CD4-positive, alpha-beta T cell (primary cell): ENCODE measurements around the gene CYP2A7. TPM values are rescaled to one million over a fixed set of nuclear protein-coding genes. Genes with fewer than 3 reads are reported as not detected.
A peak's percentile ranks its signal among the peaks of the same experiment; 100 is the strongest.
"Not testable (repeated sequence)": the region's sequence is repeated elsewhere in the genome, so short reads cannot be mapped to it uniquely, and the experiment has no call there.

ENCODE experiments used
- ATAC-seq: fragments of 200-7000 bp; cut with Tn5 transposase; one replicate; pipeline ENCODE4 v1.10.0; 2022; ENCODE audit warnings: mild to moderate bottlenecking; ENCODE audit not compliant: poor library complexity
- CTCF ChIA-PET: fragments of 350-600 bp; sonication (Branson Sonifier 250); formaldehyde crosslinking; loops from one replicate; lab custom pipeline; 2021; ENCODE audit warnings: antibody characterized with exemption, inconsistent platforms; lab: Charles Lee
- POLR2A ChIA-PET: fragments of 350-600 bp; sonication (Branson Sonifier 250); formaldehyde crosslinking; loops from one replicate; lab custom pipeline; 2021; ENCODE audit warnings: antibody characterized with exemption, inconsistent platforms; lab: Charles Lee
- DNase-seq, 14 experiments: peaks; one replicate each; pipeline ENCODE4 v3.0.0-alpha.2; 2013 to 2020; ENCODE audit warnings: mixed read lengths in 2 of 14
- H3K27ac ChIP-seq, 2 donors: one replicate each; pipeline versions ENCODE4 v1.5.1 to v1.7.0; 2013; ENCODE audit warnings: low read length in 2 of 2, low read depth in 1 of 2, mild to moderate bottlenecking in 1 of 2
- H3K27me3 ChIP-seq, 2 experiments: 1 replicate in 1 of 2; 2 replicates in 1 of 2; pipeline versions ENCODE4 v1.6.1 to v1.7.0; 2013; ENCODE audit warnings: low read length in 2 of 2, control low read depth in 1 of 2, mild to moderate bottlenecking in 1 of 2, moderate library complexity in 1 of 2; ENCODE audit not compliant: insufficient read depth in 2 of 2, control insufficient read depth in 1 of 2
- H3K36me3 ChIP-seq: one replicate; pipeline ENCODE4 v1.6.1; 2013; ENCODE audit warnings: low read length, control low read depth; ENCODE audit not compliant: insufficient read depth
- H3K4me1 ChIP-seq: one replicate; pipeline ENCODE4 v1.6.1; 2013; ENCODE audit warnings: low read length, control low read depth; ENCODE audit not compliant: insufficient read depth
- H3K4me3 ChIP-seq: one replicate; pipeline ENCODE4 v1.5.1; 2013; ENCODE audit warnings: mild to moderate bottlenecking, low read length, moderate library complexity
- H3K9me3 ChIP-seq, 2 experiments: 1 replicate in 1 of 2; 2 replicates in 1 of 2; pipeline versions ENCODE4 v1.6.1 to v1.7.0; 2013; ENCODE audit warnings: low read length in 2 of 2, mild to moderate bottlenecking in 2 of 2, control low read depth in 1 of 2, moderate library complexity in 1 of 2; ENCODE audit not compliant: control insufficient read depth in 1 of 2, insufficient read depth in 1 of 2
- H3K27ac Mint-ChIP-seq: one replicate; pipeline ENCODE4 v1.8.0; 2020; ENCODE audit warnings: mixed read lengths
- H3K27me3 Mint-ChIP-seq: one replicate; pipeline ENCODE4 v1.8.0; 2021; ENCODE audit warnings: mixed read lengths
- H3K36me3 Mint-ChIP-seq: one replicate; pipeline ENCODE4 v1.8.0; 2021; ENCODE audit warnings: low read depth, mixed read lengths
- H3K4me1 Mint-ChIP-seq: one replicate; pipeline ENCODE4 v1.8.0; 2021; ENCODE audit warnings: low read depth, mixed read lengths
- H3K4me3 Mint-ChIP-seq: one replicate; pipeline ENCODE4 v1.8.0; 2020; ENCODE audit warnings: mild to moderate bottlenecking, mixed read lengths
- H3K9me3 Mint-ChIP-seq: one replicate; pipeline ENCODE4 v1.8.0; 2020; ENCODE audit warnings: mixed read lengths
- intact Hi-C, 2 experiments: fragments of 100-400 bp; cut with DNase I in 1 of 2; cut with micrococcal nuclease in 1 of 2; formaldehyde crosslinking; loops; one replicate each; pipeline versions ENCODE4 v1.15.1 to v1.9.0; 2023 to 2025; cut with DNase I, micrococcal nuclease
- total RNA-seq, 174 experiments: library from RNA in 2 of 174; stranded (reverse) in 2 of 174; gene quantifications; one replicate each; pipeline ENCODE4 v1.2.3 and lab custom pipeline; 2021 to 2026

CYP2A7 gene
- total RNA-seq, 2 experiments from 2014 or later, result not detected

DNA sequence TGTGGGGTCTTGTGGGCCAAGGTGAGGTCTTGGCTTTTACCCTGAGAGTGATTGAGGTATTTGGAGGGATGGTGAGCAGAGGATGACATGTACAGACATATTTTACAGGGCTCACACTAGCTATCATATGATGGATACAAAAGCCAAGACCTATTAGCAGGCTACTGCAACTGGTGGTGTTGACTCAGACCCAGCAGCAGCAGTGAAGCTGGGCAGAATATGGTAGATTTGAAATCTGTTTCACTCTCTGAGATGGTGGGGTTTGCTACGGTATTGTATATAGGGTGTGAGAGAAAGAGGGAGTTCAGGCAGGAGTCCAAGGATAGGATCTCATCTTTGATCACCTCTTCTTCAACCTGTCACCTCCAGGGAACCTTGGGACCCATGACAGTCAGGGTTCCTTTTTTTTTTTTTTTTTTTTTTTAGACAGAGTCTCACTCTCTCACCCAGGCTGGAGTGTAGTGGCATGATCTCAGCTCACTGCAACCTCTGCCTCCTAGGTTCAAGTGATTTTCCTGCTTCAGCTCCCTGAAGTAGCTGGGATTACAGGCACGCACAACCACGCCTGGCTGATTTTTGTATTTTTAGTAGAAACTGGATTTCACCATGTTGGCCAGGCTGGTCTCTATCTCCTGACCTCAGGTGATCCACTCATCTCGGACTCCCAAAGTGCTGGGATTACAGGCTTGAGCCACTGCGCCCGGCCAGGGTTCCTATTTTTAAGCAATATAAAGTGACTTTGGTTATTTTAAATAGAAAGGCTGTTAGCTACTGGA is 20.1 kb upstream of the CYP2A7 start:
- H3K4me1 ChIP-seq, H3K4me3 ChIP-seq, H3K27ac ChIP-seq, POLR2A ChIA-PET, H3K4me3 Mint-ChIP-seq, H3K36me3 ChIP-seq, ATAC-seq, intact Hi-C loops, H3K27me3 Mint-ChIP-seq, H3K27me3 ChIP-seq, H3K9me3 Mint-ChIP-seq, H3K36me3 Mint-ChIP-seq, H3K27ac Mint-ChIP-seq, H3K9me3 ChIP-seq, DNase-seq: not testable (repeated sequence)
- CTCF ChIA-PET, result interaction anchor here (0.6 kb wide), 1 partner anchor 727 kb away, joined by 3 read pairs; no protein-coding TSS in a partner anchor
- peaks cover 15% of the 10 kb centered on the region for H3K4me1 Mint-ChIP-seq

DNA sequence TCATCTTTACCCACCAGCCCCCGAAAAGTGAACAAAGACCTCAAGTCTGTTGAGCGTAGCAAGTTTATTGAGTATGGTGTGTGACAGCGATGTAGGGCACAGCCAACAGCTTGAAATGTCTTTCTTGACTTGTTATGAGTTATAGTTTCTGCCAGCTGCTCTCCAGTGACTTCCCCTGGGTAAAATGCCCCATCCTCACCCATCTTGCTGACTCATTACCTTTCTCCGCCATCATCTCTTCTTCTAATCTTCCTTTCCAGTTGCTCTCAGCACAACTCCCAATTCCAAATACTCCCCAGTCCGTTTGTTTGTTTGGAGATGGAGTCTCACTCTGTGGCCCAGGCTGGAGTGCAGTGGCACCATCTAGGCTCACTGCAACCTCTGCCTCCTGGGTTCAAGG is 18.5 kb upstream of the CYP2A7 start:
- H3K4me3 Mint-ChIP-seq, H3K27me3 ChIP-seq, H3K9me3 ChIP-seq, H3K27ac Mint-ChIP-seq, H3K27ac ChIP-seq, H3K36me3 Mint-ChIP-seq, intact Hi-C loops, CTCF ChIA-PET, H3K4me3 ChIP-seq, DNase-seq, H3K9me3 Mint-ChIP-seq, ATAC-seq, H3K4me1 ChIP-seq, H3K27me3 Mint-ChIP-seq, H3K36me3 ChIP-seq: not testable (repeated sequence)
- H3K4me1 Mint-ChIP-seq, result peaks cover 15% of the 10 kb centered on the region
- POLR2A ChIA-PET, result interaction anchor here (0.6 to 1.0 kb wide), 2 partner anchors 8 to 280 kb away, joined by 3 read pairs; no protein-coding TSS in a partner anchor

DNA sequence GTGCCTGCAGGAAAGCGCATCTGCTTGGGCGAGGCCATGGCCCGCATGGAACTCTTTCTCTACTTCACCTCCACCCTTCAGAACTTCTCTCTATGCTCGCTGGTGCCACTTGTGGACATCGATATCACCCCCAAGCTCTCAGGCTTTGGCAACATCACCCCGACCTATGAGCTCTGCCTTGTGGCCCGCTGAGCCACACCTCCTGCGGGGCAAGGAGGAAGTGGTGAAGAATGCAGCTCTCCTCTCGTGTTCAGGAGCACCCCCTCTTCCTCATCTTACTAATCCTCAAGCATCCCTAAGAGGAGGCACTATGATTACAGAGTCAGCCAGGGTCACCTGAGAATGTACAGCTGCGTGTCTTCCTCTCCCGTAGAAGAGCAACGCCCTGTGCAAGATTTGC is 17.9 kb upstream of the CYP2A7 start:
- H3K27me3 ChIP-seq, H3K36me3 ChIP-seq, H3K4me1 ChIP-seq, CTCF ChIA-PET, H3K4me3 ChIP-seq, H3K27ac ChIP-seq, intact Hi-C loops, H3K27ac Mint-ChIP-seq, H3K9me3 ChIP-seq, H3K9me3 Mint-ChIP-seq, H3K36me3 Mint-ChIP-seq, H3K4me3 Mint-ChIP-seq: not testable (repeated sequence)
- DNase-seq, result peak in 6 of 14 experiments; percentile 1 to 54 (median 30)
- peak; percentile 76 for ATAC-seq
- Mint-ChIP-seq H3K27me3 (peaks cover 12% of the 10 kb centered on the region), H3K4me1 (peaks cover 15% of the 10 kb centered on the region)
- POLR2A ChIA-PET, result interaction anchor here (1.0 kb wide), 1 partner anchor 8 kb away, joined by 3 read pairs; no protein-coding TSS in a partner anchor

DNA sequence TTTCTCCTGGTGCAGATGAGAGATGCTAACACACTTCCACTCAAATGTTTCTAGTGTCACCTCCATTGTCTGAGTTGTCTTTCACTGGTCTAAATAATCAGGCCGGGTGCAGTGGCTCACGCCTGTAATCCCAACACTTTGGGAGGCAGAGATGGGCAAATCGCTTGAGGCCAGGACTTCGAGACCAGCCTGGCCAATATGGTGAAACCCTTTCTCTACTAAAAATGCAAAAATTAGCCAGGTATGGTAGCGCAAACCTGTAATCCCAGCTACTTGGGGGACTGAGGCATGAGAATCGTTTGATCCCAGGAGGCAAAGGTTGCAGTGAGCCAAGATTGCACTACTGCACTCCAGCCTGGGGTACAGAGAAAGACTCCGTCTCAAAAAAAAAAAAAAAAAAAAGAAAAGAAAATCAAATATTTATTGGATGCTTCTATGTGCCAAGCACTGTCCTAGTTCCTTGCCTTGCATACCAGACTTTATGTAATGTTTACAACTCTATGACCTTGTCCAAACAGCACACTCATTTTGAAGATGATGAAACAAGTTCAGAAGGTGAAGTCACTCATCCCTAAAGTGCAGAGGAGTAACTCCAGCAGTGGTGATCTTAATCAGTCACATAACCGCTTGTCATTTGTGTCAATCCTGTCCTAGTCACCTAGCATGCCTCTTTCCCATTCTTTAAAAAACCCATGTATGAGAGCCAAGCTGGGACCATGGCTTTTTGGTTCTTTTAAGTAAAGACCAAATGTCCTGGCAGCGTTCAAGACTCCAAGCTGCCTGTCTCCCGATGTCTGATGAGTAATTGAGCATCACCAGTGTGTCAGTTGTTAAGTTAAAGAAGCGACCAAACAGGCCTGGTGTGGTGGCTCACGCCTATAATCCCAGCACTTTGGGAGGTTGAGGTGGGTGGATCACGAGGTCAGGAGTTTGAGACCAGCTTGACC is 15.1 kb upstream of the CYP2A7 start:
- H3K4me3 ChIP-seq, H3K36me3 ChIP-seq, H3K4me1 ChIP-seq, intact Hi-C loops, CTCF ChIA-PET, H3K27me3 ChIP-seq, H3K9me3 Mint-ChIP-seq, H3K9me3 ChIP-seq, H3K27ac Mint-ChIP-seq, H3K4me3 Mint-ChIP-seq, ATAC-seq, H3K36me3 Mint-ChIP-seq, H3K27ac ChIP-seq, DNase-seq: not testable (repeated sequence)
- Mint-ChIP-seq H3K4me1 (peaks cover 15% of the 10 kb centered on the region), H3K27me3 (peaks cover 28% of the 10 kb centered on the region)
- POLR2A ChIA-PET, result interaction anchor here (0.6 kb wide), 1 partner anchor 389 kb away, joined by 3 read pairs; no protein-coding TSS in a partner anchor
